Renal cortex interstitium (tissue), 11 donors: ENCODE results near the gene MPP2. TPM values are rescaled to one million over a fixed set of nuclear protein-coding genes. Genes with fewer than 3 reads are reported as not detected.
"Not testable (repeated sequence)": the region's sequence is repeated elsewhere in the genome, so short reads cannot be mapped to it uniquely, and the experiment has no call there.

Experiments
- DNase-seq, 11 donors: peaks; one replicate each; pipeline ENCODE4 v3.0.0-alpha.2; 2013; ENCODE audit warnings: low read depth in 9 of 11, low spot score in 4 of 11; ENCODE audit errors: extremely low read depth in 1 of 11
- polyA plus RNA-seq, 3 donors: library from polyadenylated mRNA; unstranded; fragments of 120-200 nt; gene quantifications; one replicate each; pipeline ENCODE4 v1.2.1, GENCODE V29; 2013; ENCODE audit not compliant: insufficient read length in 3 of 3

MPP2 gene
- polyA plus RNA-seq, 3 donors: 5.8 to 8.2 (median 7.1) TPM

DNA sequence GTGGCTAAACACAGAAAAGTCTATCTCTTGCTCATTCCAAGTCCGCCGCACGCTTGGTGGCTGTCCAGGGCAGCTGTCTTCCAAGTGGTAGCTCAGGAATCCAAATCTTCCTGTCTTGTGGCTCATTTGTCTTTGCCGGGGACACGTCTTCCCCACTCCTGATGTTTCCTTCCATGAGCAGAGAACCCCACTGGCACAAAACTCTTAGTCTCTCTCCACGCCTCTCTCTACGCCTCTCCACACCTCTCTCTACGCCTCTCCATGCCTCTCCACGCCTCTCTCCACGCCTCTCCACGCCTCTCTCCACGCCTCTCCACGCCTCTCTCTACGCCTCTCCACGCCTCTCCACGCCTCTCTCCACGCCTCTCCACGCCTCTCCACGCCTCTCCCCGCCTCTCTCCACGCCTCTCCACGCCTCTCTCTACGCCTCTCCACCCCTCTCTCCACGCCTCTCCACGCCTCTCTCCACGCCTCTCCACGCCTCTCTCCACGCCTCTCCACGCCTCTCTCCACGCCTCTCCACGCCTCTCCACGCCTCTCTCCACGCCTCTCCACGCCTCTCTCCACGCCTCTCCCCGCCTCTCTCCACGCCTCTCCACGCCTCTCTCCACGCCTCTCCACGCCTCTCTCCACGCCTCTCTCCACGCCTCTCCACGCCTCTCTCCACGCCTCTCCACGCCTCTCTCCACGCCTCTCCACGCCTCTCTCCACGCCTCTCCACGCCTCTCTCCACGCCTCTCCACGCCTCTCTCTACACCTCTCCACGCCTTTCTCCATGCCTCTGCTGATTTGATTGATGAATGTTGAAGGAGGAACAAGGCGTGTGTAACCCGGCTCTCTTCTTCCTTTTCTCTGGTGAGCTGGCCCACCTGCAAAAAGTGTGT lies 65.0 kb downstream of the MPP2 start:
- DNase-seq: not testable (repeated sequence)

GRCh38 chr17:43841282-43841681 lies 66.1 kb downstream of the MPP2 start:
- DNase-seq: no peak

DNA sequence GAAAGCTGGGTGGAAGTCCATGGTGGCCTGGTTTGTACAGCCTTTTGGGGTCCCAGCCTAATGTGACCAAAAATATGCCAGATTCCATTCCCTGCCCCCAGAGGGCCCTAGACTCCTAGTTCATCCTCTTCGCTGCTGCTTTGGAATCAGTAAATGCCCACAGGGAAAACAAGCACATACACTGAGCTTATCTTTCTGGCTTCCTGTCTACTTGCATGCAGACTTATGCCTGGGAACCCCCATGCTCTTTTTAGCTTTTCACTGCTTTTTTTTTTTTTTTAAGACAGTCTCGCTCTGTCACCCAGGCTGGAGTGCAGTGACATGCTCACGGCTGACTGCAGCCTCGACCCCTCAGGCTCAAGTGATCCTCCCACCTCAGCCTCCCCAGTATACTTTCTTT lies 66.5 kb downstream of the MPP2 start:
- DNase-seq: no peak

GRCh38 chr17:43839670-43840108 lies 67.6 kb downstream of the MPP2 start:
- no peak for DNase-seq

DNA sequence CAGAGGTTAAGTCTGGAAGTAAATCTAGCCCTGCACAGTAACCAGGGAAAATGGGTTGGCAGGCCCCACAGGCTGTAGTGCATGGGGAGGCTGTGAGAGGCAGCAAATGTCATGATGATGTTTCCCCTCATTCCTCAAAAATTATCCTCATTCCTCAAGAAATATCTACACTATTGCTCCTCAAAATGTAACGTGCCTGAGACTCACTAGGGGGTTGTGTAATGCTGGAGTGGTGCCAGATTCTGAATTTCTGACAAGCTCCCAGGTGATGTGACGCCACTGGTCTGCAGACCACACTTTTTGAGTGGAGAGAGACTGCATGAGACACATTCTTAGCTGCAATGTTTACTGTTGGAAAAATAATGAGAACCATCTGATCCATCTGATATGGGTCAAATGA lies 73.2 kb downstream of the MPP2 start:
- DNase-seq: no peak

DNA sequence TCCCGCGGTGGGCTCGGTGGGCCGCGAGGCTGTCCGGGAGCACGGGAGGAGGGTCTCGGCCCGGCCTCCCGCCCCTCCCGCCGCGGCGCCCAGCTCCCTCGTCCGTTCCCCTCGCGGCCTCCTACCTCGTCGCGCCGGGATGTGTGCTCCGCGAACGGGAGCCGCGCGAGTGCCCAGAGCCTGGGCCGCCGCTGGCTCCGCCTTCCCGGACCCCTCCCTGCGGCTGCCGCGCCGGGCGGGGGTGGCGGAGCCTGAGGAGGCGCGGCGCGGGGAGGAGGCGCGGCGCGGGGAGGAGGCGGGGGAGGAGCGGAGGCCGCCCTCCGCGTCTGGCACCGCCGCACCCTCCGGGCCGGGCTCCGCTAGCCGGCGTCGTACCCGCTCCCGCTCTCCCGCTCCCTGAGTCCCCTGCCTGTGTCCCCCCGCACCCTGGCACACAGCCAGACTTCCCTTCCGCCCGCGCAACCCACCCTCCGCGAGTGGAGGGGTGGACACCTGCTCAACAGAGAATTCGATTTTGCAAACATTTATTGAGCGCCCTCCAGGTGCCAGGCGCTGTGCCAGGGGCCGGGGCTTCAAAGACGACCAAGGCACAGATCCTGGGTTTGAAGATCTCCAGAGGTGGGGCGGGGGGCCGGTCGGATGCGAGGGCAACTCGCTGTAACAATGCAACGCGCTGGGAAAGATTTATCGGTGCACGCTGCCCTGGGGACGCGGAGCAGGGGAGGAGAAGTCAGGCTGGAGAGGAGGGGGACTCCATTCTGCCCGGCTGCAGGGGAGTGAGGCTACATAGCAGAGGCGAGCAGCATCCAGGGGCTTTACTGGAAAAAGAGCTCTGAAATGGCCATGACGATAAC lies 74.1 kb downstream of the MPP2 start, which contains the start of gene MPP3:
MPP3 (minus strand) TSS at position 171 of the 854 bp plus-strand sequence. CDS start 1,240 bp downstream, outside the sequence.
- DNase-seq: peak in 10 of 11 donors; percentile 31 to 74 (median 66)

DNA sequence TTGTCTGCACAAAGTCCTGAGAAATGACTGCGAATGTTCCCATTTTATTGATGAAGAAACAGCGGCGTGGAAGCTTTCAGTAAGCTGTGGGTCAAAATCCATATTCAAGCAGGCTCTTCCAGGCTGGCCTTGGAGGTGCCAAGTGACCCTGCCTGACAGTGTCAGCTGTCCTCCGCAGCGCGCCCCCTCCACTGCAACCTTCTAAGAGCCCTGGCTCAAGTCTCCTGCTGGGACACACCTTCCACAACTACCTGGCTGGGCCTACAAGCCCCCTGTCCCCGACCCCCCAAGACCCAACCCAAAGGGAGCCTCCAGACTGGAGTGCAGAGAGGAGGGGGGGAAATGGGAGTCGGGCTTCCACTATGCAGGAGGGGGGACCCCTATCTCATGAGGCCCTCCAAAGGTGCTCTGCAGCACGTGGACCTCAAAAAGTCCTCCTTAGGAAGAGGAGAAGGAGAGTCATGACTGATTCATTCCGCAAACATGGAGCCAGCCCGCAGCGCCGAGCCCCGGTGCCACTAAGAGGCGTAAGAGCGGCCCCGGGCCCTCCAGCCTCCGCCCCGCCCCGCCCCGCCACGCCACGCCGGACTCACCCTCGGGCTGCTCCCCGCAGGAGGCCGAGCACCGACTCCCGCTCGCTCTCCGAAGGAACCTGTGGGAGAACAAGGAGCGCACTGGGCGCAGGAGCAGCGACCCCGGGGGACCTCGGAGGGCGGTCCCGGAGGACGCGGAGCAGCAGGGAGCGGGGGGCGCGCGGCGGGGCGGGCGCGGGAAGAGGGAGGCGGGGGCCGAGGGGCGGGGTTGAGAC lies 75.0 kb downstream of the MPP2 start:
- peak in 6 of 11 donors; percentile 13 to 31 (median 28) for DNase-seq

- DNase-seq: no peak
Observed at GRCh38 chr17:43831633-43832032, 75.7 kb downstream of the MPP2 start.

- no peak for DNase-seq
Observed at GRCh38 chr17:43830510-43831140, 76.7 kb downstream of the MPP2 start.

DNA sequence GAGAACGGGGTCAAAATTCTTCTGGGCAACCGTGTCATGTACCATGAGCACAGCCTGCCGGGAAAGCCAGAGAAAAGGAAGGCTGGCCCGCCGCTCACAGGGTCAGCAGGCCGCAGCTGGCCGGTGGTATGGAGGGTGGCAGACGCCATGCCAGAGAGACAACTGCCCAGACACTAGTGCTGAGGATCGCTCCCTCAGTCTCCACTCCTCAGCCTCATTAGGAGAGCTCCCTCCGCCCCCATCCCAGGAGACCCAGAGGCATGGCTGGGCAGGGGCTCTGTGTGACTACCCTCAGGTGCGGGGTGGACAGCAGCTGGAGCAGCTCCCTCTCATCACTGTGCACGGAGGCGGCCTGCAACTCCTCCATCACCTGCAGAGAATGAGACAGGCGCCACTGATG lies 77.6 kb downstream of the MPP2 start:
- no peak for DNase-seq

DNA sequence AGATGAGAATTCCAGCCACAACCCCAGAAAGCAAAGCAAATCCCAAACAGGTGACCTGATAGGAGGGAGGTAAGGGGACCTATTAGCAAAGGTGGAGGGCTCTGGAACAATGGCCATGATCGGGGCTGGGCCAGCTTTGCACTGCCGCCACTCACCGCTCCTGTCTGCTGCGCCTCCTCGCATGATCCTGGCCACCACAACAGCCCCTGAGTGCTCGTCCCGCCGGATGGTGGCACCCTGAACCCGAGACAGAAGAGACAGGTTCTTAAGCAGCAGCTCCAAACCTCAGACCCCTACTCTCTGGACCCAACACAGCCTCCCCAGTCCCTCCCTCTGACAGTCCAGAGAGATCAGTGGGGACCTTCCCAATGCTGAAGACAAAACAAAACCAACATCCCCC lies 79.7 kb downstream of the MPP2 start:
- no peak for DNase-seq

- no peak for DNase-seq
Observed at GRCh38 chr17:43826206-43826605, 81.1 kb downstream of the MPP2 start.

GRCh38 chr17:43825567-43825966 lies 81.8 kb downstream of the MPP2 start:
- DNase-seq: no peak

Other genes with a start within 250 kb of the MPP2 start
- 10 to 100 TPM; 14.3 to 20.1 (median 17.5) TPM for gene MEOX1, start 245.6 kb downstream of the MPP2 start, polyA plus RNA-seq
- 10 to 100 TPM; 45.9 to 56.9 (median 53.5) TPM for gene SOST, start 148.7 kb downstream of the MPP2 start, polyA plus RNA-seq
- 10 to 100 TPM; 55.7 to 63.6 (median 57.0) TPM for gene DUSP3, start 128.6 kb downstream of the MPP2 start, polyA plus RNA-seq
- under 1 TPM in 2 of 3 donors, not detected in 1; 0.04 to 0.08 TPM for gene CFAP97D1, start 127.1 kb downstream of the MPP2 start, polyA plus RNA-seq
- gene MPP3, start 74.4 kb downstream of the MPP2 start, polyA plus RNA-seq: 10 to 100 TPM in 1 of 3 donors, 1 to 10 TPM in 2; 7.7 to 15.0 (median 8.0) TPM
- gene CD300LG, start 60.4 kb downstream of the MPP2 start, polyA plus RNA-seq: 1 to 10 TPM in 2 of 3 donors, under 1 TPM in 1; 0.89 to 1.7 (median 1.3) TPM
- 1 to 10 TPM in 1 of 3 donors, under 1 TPM in 1, not detected in 1; 0.30 to 2.3 TPM for gene PPY, start 34.9 kb upstream of the MPP2 start, polyA plus RNA-seq
- gene PYY, start 46.4 kb upstream of the MPP2 start, polyA plus RNA-seq: under 1 TPM; 0.19 to 0.73 (median 0.25) TPM
- 1 to 10 TPM; 2.7 to 7.1 (median 3.3) TPM for gene NAGS, start 97.1 kb upstream of the MPP2 start, polyA plus RNA-seq
- 10 to 100 TPM; 38.6 to 51.7 (median 43.5) TPM for gene TMEM101, start 107.4 kb upstream of the MPP2 start, polyA plus RNA-seq
- gene LSM12, start 159.1 kb upstream of the MPP2 start, polyA plus RNA-seq: 10 to 100 TPM; 37.2 to 45.5 (median 39.1) TPM
- 10 to 100 TPM; 73.8 to 90.2 (median 84.7) TPM for gene G6PC3, start 163.2 kb upstream of the MPP2 start, polyA plus RNA-seq
- gene HDAC5, start 216.1 kb upstream of the MPP2 start, polyA plus RNA-seq: 10 to 100 TPM; 44.7 to 59.4 (median 55.3) TPM
- 1 to 10 TPM; 4.9 TPM for gene HROB, start 234.4 kb upstream of the MPP2 start, polyA plus RNA-seq